Choroid plexus epithelial cell (primary cell): ENCODE results near the gene GADD45A.

Experiments used
- DNase-seq: peaks from one replicate; pipeline ENCODE4 v3.0.0-alpha.2; 2010; ENCODE audit warnings: low read depth
- H3K4me3 ChIP-seq: 2 replicates; pipeline ENCODE4 v1.5.1; 2011; ENCODE audit warnings: low read depth, mild to moderate bottlenecking, control low read depth, low read length, moderate library complexity
- CTCF ChIP-seq: conservative IDR thresholded peaks from 2 replicates; pipeline ENCODE4 v1.5.1; 2011; ENCODE audit warnings: low read depth, mild to moderate bottlenecking, control low read depth, inconsistent platforms, low read length, moderate library complexity

GADD45A gene

GRCh38 chr1:67717876-67718275 lies 32.9 kb downstream of the GADD45A start:
- peak; percentile 51 for DNase-seq
- TF ChIP-seq CTCF = no peak
- no peak overlapping the region for H3K4me3 ChIP-seq

GRCh38 chr1:67719329-67720196 lies 34.6 kb downstream of the GADD45A start:
- DNase-seq = no peak
- TF ChIP-seq CTCF = no peak
- no peak overlapping the region for H3K4me3 ChIP-seq

- no peak for TF ChIP-seq CTCF
- H3K4me3 ChIP-seq = no peak overlapping the region
- DNase-seq = no peak
Measured at GRCh38 chr1:67721112-67721511, 36.1 kb downstream of the GADD45A start.

- DNase-seq = no peak
- TF ChIP-seq CTCF = no peak
- no peak overlapping the region for H3K4me3 ChIP-seq
Measured at GRCh38 chr1:67721650-67722291, 36.8 kb downstream of the GADD45A start.

- no peak for TF ChIP-seq CTCF
- no peak overlapping the region for H3K4me3 ChIP-seq
- DNase-seq = peak; percentile 32
Measured at GRCh38 chr1:67722292-67722944, 37.4 kb downstream of the GADD45A start.

- no peak for DNase-seq
- no peak overlapping the region for H3K4me3 ChIP-seq
- TF ChIP-seq CTCF = no peak
Measured at GRCh38 chr1:67723126-67723525, 38.1 kb downstream of the GADD45A start.
